Kidney epithelial cell (primary cell): ENCODE results near the gene CADM3. TPM values are rescaled to one million over a fixed set of nuclear protein-coding genes. Genes with fewer than 3 reads are reported as not detected.

Experiments
- DNase-seq: peaks from one replicate; pipeline ENCODE4 v3.0.0-alpha.2; 2010; ENCODE audit warnings: low read depth
- H3K27me3 ChIP-seq: 2 replicates; pipeline ENCODE4 v1.6.0; 2011; ENCODE audit warnings: low read length; ENCODE audit not compliant: control insufficient read depth, insufficient read depth
- H3K36me3 ChIP-seq: 2 replicates; pipeline ENCODE4 v1.5.1; 2011; ENCODE audit warnings: low read length; ENCODE audit not compliant: control insufficient read depth, insufficient read depth
- H3K4me3 ChIP-seq: 2 replicates; pipeline ENCODE4 v1.5.1; 2011; ENCODE audit warnings: low read depth, mild to moderate bottlenecking, control low read depth, low read length
- CTCF ChIP-seq: IDR thresholded peaks from 2 replicates; pipeline ENCODE4 v1.5.1; 2011; ENCODE audit warnings: mild to moderate bottlenecking, moderate library complexity, low read length, control low read depth, inconsistent platforms; ENCODE audit not compliant: insufficient read depth, poor library complexity, severe bottlenecking
- total RNA-seq: library from RNA; depleted of rRNA; stranded (reverse); fragments of >200 nt; gene quantifications from 2 replicates; pipeline ENCODE4 v1.2.3, GENCODE V29; 2015

The CADM3 gene
- total RNA-seq, 1 donor from 2014 or later, result 0.04 TPM

- no peak overlapping the region for H3K4me3 ChIP-seq
- no peak for DNase-seq
- no peak for TF ChIP-seq CTCF
- H3K27me3 ChIP-seq, result no peaks in the 10 kb centered on the region
- H3K36me3 ChIP-seq, result no peaks in the 10 kb centered on the region
Observed at GRCh38 chr1:159152031-159152430, 19.4 kb upstream of the CADM3 start.

- H3K4me3 ChIP-seq, result no peak overlapping the region
- DNase-seq, result peak; percentile 19
Observed at GRCh38 chr1:159161001-159161718, 10.3 kb upstream of the CADM3 start.

GRCh38 chr1:159161719-159162026 is 9.7 kb upstream of the CADM3 start:
- DNase-seq, result no peak
- H3K4me3 ChIP-seq, result no peak overlapping the region
- H3K27me3 ChIP-seq, result no peaks in the 10 kb centered on the region
- TF ChIP-seq CTCF, result no peak
- no peaks in the 10 kb centered on the region for H3K36me3 ChIP-seq

More at GRCh38 chr1:159161001-159161718, 10.3 kb upstream of the CADM3 start:
- Histone ChIP-seq H3K36me3 (no peaks in the 10 kb centered on the region), H3K27me3 (no peaks in the 10 kb centered on the region)
- peak; percentile 99 for TF ChIP-seq CTCF

- no peak for TF ChIP-seq CTCF
- Histone ChIP-seq H3K36me3 (no peaks in the 10 kb centered on the region), H3K27me3 (no peaks in the 10 kb centered on the region), H3K4me3 (no peak overlapping the region)
- DNase-seq, result no peak
Observed at GRCh38 chr1:159162516-159163265, 8.7 kb upstream of the CADM3 start.

DNA sequence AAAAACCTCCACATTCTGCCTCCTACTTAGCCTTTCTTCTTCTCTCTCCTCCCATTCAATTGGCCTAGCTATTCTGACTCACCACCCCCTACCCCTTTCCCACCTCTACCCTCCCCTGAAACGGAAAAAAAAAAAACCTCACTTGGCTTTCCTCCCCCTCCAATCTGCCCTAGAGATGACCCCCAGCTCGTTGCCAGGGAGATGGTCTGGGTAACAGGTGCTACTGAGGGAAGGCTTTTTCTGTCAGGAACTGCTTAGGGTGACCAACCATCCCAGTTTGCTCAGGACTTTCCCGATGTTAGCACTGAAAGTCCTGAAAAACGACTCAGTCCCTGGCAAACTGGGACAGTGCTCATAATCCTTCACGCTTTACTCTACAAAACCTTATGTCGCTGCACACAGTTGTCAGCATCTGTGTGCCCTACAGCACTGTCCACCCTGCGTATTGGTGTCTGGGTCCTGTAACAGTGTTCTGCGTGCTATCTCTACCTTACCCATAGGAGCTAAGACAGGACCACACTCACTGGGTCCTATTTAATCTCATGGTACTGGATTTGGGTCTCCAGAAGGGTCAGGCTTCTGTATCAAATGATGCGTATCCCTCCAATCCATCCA is 7.7 kb upstream of the CADM3 start:
- no peaks in the 10 kb centered on the region for H3K36me3 ChIP-seq
- H3K4me3 ChIP-seq, result no peak overlapping the region
- no peak for TF ChIP-seq CTCF
- no peak for DNase-seq
- peaks cover 2% of the 10 kb centered on the region for H3K27me3 ChIP-seq

- DNase-seq, result no peak
- TF ChIP-seq CTCF, result no peak
- Histone ChIP-seq H3K27me3 (peaks cover 26% of the 10 kb centered on the region), H3K36me3 (no peaks in the 10 kb centered on the region), H3K4me3 (no peak overlapping the region)
Observed at GRCh38 chr1:159168043-159168442, 3.4 kb upstream of the CADM3 start.
